Fibroblast of villous mesenchyme (primary cell): ENCODE measurements around the gene MAP3K6. TPM values are rescaled to one million over a fixed set of nuclear protein-coding genes. Genes with fewer than 3 reads are reported as not detected.
"Not testable (repeated sequence)": the region's sequence is repeated elsewhere in the genome, so short reads cannot be mapped to it uniquely, and the experiment has no call there.

Experiments used
- DNase-seq: peaks from one replicate; pipeline ENCODE4 v3.0.0-alpha.2; 2010; ENCODE audit warnings: low read depth
- H3K4me3 ChIP-seq: 2 replicates; pipeline ENCODE4 v1.5.1; 2011; ENCODE audit warnings: low read depth, mild to moderate bottlenecking, low read length
- CTCF ChIP-seq: IDR thresholded peaks from 2 replicates; pipeline ENCODE4 v1.5.1; 2012; ENCODE audit warnings: low read depth, mild to moderate bottlenecking, low read length; ENCODE audit not compliant: insufficient read depth
- total RNA-seq: library from RNA; depleted of rRNA; stranded (reverse); fragments of >200 nt; gene quantifications from 2 replicates; pipeline ENCODE4 v1.2.3, GENCODE V29; 2012

MAP3K6 gene
- total RNA-seq, 1 donor, result 25.9 TPM

- no peak overlapping the region for H3K4me3 ChIP-seq
- TF ChIP-seq CTCF, result no peak
- no peak for DNase-seq
Measured at GRCh38 chr1:27406362-27406680, 39.6 kb upstream of the MAP3K6 start.

GRCh38 chr1:27405598-27406361 lies 39.0 kb upstream of the MAP3K6 start:
- H3K4me3 ChIP-seq, DNase-seq: not testable (repeated sequence)

- H3K4me3 ChIP-seq, result no peak overlapping the region
- DNase-seq, result peak; percentile 90
- no peak for TF ChIP-seq CTCF
Measured at GRCh38 chr1:27405074-27405473, 38.3 kb upstream of the MAP3K6 start.

GRCh38 chr1:27403931-27404330 lies 37.2 kb upstream of the MAP3K6 start:
- H3K4me3 ChIP-seq, result no peak overlapping the region
- no peak for TF ChIP-seq CTCF
- DNase-seq, result no peak

GRCh38 chr1:27403065-27403726 lies 36.4 kb upstream of the MAP3K6 start:
- no peak overlapping the region for H3K4me3 ChIP-seq
- TF ChIP-seq CTCF, result peak; percentile 25
- peak; percentile 60 for DNase-seq

GRCh38 chr1:27402349-27402754 lies 35.6 kb upstream of the MAP3K6 start:
- peak; percentile 70 for TF ChIP-seq CTCF

GRCh38 chr1:27400963-27401341 lies 34.2 kb upstream of the MAP3K6 start:
- no peak for DNase-seq
- no peak overlapping the region for H3K4me3 ChIP-seq
- no peak for TF ChIP-seq CTCF

More at GRCh38 chr1:27402349-27402754, 35.6 kb upstream of the MAP3K6 start:
- DNase-seq, result peak; percentile 76
- no peak overlapping the region for H3K4me3 ChIP-seq
